Natural killer cell (primary cell): Measurements from ENCODE around the gene PLEKHG4B. TPM values are rescaled to one million over a fixed set of nuclear protein-coding genes. Genes with fewer than 3 reads are reported as not detected.
"Not testable (repeated sequence)": the region's sequence is repeated elsewhere in the genome, so short reads cannot be mapped to it uniquely, and the experiment has no call there.

Experiments
- ATAC-seq, 3 donors: fragments of 150-1000 bp in 2 of 3; fragments of 200-7000 bp in 1 of 3; cut with Tn5 transposase; 1 replicate in 1 of 3; 2 replicates in 2 of 3; pipeline ENCODE4 v1.10.0; 2021; ENCODE audit warnings: mild to moderate bottlenecking in 2 of 3, moderate library complexity in 2 of 3
- DNase-seq, 2 donors: peaks; one replicate each; pipeline versions ENCODE4 v3.0.0 to v3.0.0-alpha.2; 2013 to 2021; ENCODE audit warnings: mixed read lengths in 1 of 2
- H3K27ac ChIP-seq: one replicate; pipeline ENCODE4 v1.5.1; 2013; ENCODE audit warnings: mild to moderate bottlenecking, low read length
- H3K27me3 ChIP-seq: one replicate; pipeline ENCODE4 v1.6.1; 2013; ENCODE audit warnings: low read length; ENCODE audit not compliant: control insufficient read depth, insufficient read depth
- H3K36me3 ChIP-seq: one replicate; pipeline ENCODE4 v1.6.1; 2013; ENCODE audit warnings: low read length; ENCODE audit not compliant: control insufficient read depth, insufficient read depth
- H3K4me1 ChIP-seq: one replicate; pipeline ENCODE4 v1.6.1; 2013; ENCODE audit warnings: low read length; ENCODE audit not compliant: control insufficient read depth, insufficient read depth
- H3K4me3 ChIP-seq: one replicate; pipeline ENCODE4 v1.5.1; 2013; ENCODE audit warnings: low read length
- H3K9me3 ChIP-seq: one replicate; pipeline ENCODE4 v1.6.1; 2013; ENCODE audit warnings: low read length; ENCODE audit not compliant: control insufficient read depth, insufficient read depth
- H3K27ac Mint-ChIP-seq, 2 donors: one replicate each; pipeline ENCODE4 v1.8.0; 2022; ENCODE audit warnings: mild to moderate bottlenecking in 2 of 2, mixed read lengths in 2 of 2, moderate library complexity in 1 of 2
- H3K27me3 Mint-ChIP-seq, 2 donors: one replicate each; pipeline ENCODE4 v1.8.0; 2022; ENCODE audit warnings: low read depth in 2 of 2, mixed read lengths in 2 of 2
- H3K36me3 Mint-ChIP-seq: one replicate; pipeline ENCODE4 v1.8.0; 2022; ENCODE audit warnings: mixed read lengths
- H3K4me1 Mint-ChIP-seq, 2 donors: one replicate each; pipeline ENCODE4 v1.8.0; 2022; ENCODE audit warnings: mixed read lengths in 2 of 2
- H3K4me3 Mint-ChIP-seq: one replicate; pipeline ENCODE4 v1.8.0; 2022; ENCODE audit warnings: mild to moderate bottlenecking, moderate library complexity, mixed read lengths
- H3K9me3 Mint-ChIP-seq, 2 donors: one replicate each; pipeline ENCODE4 v1.8.0; 2022; ENCODE audit warnings: mixed read lengths in 2 of 2
- CTCF ChIP-seq: fragments of 200-600 bp; IDR thresholded peaks from one replicate; pipeline ENCODE4 v1.8.0; 2022; ENCODE audit warnings: antibody characterized with exemption
- WGBS: methylation state at CpG from one replicate; pipeline ENCODE4 v1.1.7; 2013; ENCODE audit warnings: missing lambda C conversion rate; ENCODE audit not compliant: insufficient coverage; 5-methylcytosine and 5-hydroxymethylcytosine counted together
- intact Hi-C: fragments of 100-400 bp; cut with micrococcal nuclease; formaldehyde crosslinking; loops from one replicate; pipeline ENCODE4 v1.14.2; 2022
- total RNA-seq, 4 donors: library from RNA; stranded (reverse); fragments of 120-200 nt in 1 of 4; gene quantifications; one replicate each; pipeline versions ENCODE4 v1.2.3 to v1.2.4, GENCODE V29; 2013 to 2022

The PLEKHG4B gene
- total RNA-seq, 3 donors from 2014 or later (not counting 1 experiment from before 2014, with no cell fraction given) = 0.07 TPM; not detected in 2

- Histone ChIP-seq H3K9me3 (no peaks in the 10 kb centered on the region), H3K36me3 (peaks cover 78% of the 10 kb centered on the region), H3K4me1 (no peaks in the 10 kb centered on the region), H3K4me3 (no peak overlapping the region), H3K27ac (no peak overlapping the region), H3K27me3 (no peaks in the 10 kb centered on the region)
- WGBS = 88% methylated on average over 3 of the region's 3 CpGs
- peak overlapping the region in 1 of 2 donors; percentile 14 for H3K27ac Mint-ChIP-seq
- no peaks in the 10 kb centered on the region for H3K9me3 Mint-ChIP-seq
- peaks cover 21% of the 10 kb centered on the region for H3K36me3 Mint-ChIP-seq
- intact Hi-C loops = no loop called here
- DNase-seq = no peak
- H3K4me1 Mint-ChIP-seq = no peaks in the 10 kb centered on the region
- TF ChIP-seq CTCF = no peak
- H3K27me3 Mint-ChIP-seq = no peaks in the 10 kb centered on the region
- no peak for ATAC-seq
- H3K4me3 Mint-ChIP-seq = no peak overlapping the region
Observed at GRCh38 chr5:228886-229285, 136.9 kb downstream of the PLEKHG4B start.

GRCh38 chr5:230711-231110 lies 138.7 kb downstream of the PLEKHG4B start:
- ATAC-seq (no peak), DNase-seq (no peak)
- peaks cover 78% of the 10 kb centered on the region for H3K36me3 ChIP-seq
- no peak overlapping the region for H3K4me3 ChIP-seq
- no peaks in the 10 kb centered on the region for H3K4me1 ChIP-seq
- intact Hi-C loops = no loop called here
- no peaks in the 10 kb centered on the region for H3K27me3 ChIP-seq
- Mint-ChIP-seq H3K27me3 (no peaks in the 10 kb centered on the region), H3K9me3 (no peaks in the 10 kb centered on the region), H3K36me3 (peaks cover 9% of the 10 kb centered on the region), H3K4me1 (no peaks in the 10 kb centered on the region), H3K4me3 (no peak overlapping the region), H3K27ac (peak overlapping the region in 1 of 2 donors; percentile 33)
- H3K9me3 ChIP-seq = no peaks in the 10 kb centered on the region
- TF ChIP-seq CTCF = no peak
- 98% methylated on average over 12 of the region's 14 CpGs for WGBS
- no peak overlapping the region for H3K27ac ChIP-seq

- peaks cover 70% of the 10 kb centered on the region for H3K36me3 ChIP-seq
- no peaks in the 10 kb centered on the region for H3K27me3 ChIP-seq
- no peak overlapping the region for H3K4me3 ChIP-seq
- no peak overlapping the region for H3K4me3 Mint-ChIP-seq
- H3K36me3 Mint-ChIP-seq = peaks cover 6% of the 10 kb centered on the region
- H3K27ac ChIP-seq = no peak overlapping the region
- intact Hi-C loops = no loop called here
- WGBS = 91% methylated on average over 13 of the region's 13 CpGs
- no peaks in the 10 kb centered on the region for H3K4me1 ChIP-seq
- H3K9me3 Mint-ChIP-seq = no peaks in the 10 kb centered on the region
- no peaks in the 10 kb centered on the region for H3K4me1 Mint-ChIP-seq
- TF ChIP-seq CTCF = no peak
- DNase-seq (no peak), ATAC-seq (no peak)
- H3K27me3 Mint-ChIP-seq = no peaks in the 10 kb centered on the region
- no peaks in the 10 kb centered on the region for H3K9me3 ChIP-seq
- H3K27ac Mint-ChIP-seq = no peak overlapping the region
Observed at GRCh38 chr5:231661-232060, 139.7 kb downstream of the PLEKHG4B start.

- H3K4me3 ChIP-seq, H3K36me3 Mint-ChIP-seq, H3K4me3 Mint-ChIP-seq, H3K27me3 ChIP-seq, H3K27me3 Mint-ChIP-seq, H3K9me3 ChIP-seq, H3K4me1 ChIP-seq, H3K27ac Mint-ChIP-seq, H3K27ac ChIP-seq, H3K4me1 Mint-ChIP-seq, ATAC-seq, H3K9me3 Mint-ChIP-seq, DNase-seq, intact Hi-C loops: not testable (repeated sequence)
- peaks cover 65% of the 10 kb centered on the region for H3K36me3 ChIP-seq
- 99% methylated on average over 19 of the region's 20 CpGs for WGBS
Observed at GRCh38 chr5:233426-233825, 141.5 kb downstream of the PLEKHG4B start.
